ENCODE results near the gene PCSK6.

DNA sequence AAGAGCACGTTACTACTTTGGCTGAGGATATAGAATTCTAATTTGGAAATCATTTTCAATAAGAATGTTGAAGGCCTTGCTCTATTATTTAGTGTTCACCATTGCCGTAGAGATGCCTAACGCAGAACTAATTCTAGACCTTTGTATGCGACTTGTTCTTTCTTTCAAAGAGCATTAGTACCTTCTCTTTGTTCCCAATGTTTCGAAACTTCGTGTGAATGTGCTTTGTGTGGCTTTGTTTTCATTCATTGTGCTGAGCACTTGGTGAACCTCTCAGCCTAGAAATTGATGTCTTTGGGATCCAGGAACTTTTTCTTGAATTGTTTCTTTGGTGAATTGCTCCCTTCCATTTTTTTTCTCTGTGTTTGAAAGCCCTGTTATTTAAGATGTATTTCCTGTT is 19.8 kb upstream of the PCSK6 start:
- TF ChIP-seq CTCF (IDR thresholded peaks at IDR 0.05): no peak
- TF ChIP-seq POLR2A (IDR thresholded peaks at IDR 0.05): no peak
